Heart left ventricle (tissue), 16 donors: ENCODE data around the gene ZNF787. TPM values are rescaled to one million over a fixed set of nuclear protein-coding genes. Genes with fewer than 3 reads are reported as not detected.

Experiments used
- ATAC-seq, 4 donors: fragments of 200-7000 bp; cut with Tn5 transposase; one replicate each; pipeline ENCODE4 v1.9.1; 2020 to 2022; ENCODE audit warnings: moderate library complexity in 4 of 4, mild to moderate bottlenecking in 3 of 4, moderate number of reproducible peaks in 1 of 4
- DNase-seq, 5 donors: peaks; one replicate each; pipeline ENCODE4 v3.0.0-alpha.2; 2020
- H3K27ac ChIP-seq, 12 donors: fragments of 200-600 bp; sonication (generic) in 4 of 12; one replicate each; pipeline versions ENCODE4 v1.5.0 to v1.8.0; 2016 to 2022; ENCODE audit warnings: mild to moderate bottlenecking in 2 of 12
- H3K27me3 ChIP-seq, 9 donors: fragments of 200-600 bp; sonication (generic) in 2 of 9; one replicate each; pipeline versions ENCODE4 v1.5.1 to v1.8.0; 2016 to 2022; ENCODE audit warnings: mild to moderate bottlenecking in 3 of 9
- H3K36me3 ChIP-seq, 9 donors: fragments of 200-600 bp; sonication (generic) in 2 of 9; one replicate each; pipeline versions ENCODE4 v1.5.0 to v1.8.0; 2018 to 2022; ENCODE audit warnings: mild to moderate bottlenecking in 2 of 9
- H3K4me1 ChIP-seq, 12 donors: fragments of 200-600 bp; sonication (generic) in 4 of 12; one replicate each; pipeline versions ENCODE4 v1.5.0 to v1.8.0; 2016 to 2022; ENCODE audit warnings: mild to moderate bottlenecking in 3 of 12
- H3K4me3 ChIP-seq, 12 donors: fragments of 200-600 bp; sonication (generic) in 4 of 12; one replicate each; pipeline versions ENCODE4 v1.5.0 to v1.8.0; 2017 to 2022; ENCODE audit warnings: mild to moderate bottlenecking in 9 of 12, moderate library complexity in 4 of 12
- H3K9me3 ChIP-seq, 12 donors: fragments of 200-600 bp; sonication (generic) in 4 of 12; one replicate each; pipeline versions ENCODE4 v1.5.0 to v1.8.0; 2016 to 2022; ENCODE audit warnings: mild to moderate bottlenecking in 1 of 12
- POLR2A ChIP-seq, 2 donors: fragments of 450-650 bp; IDR thresholded peaks; one replicate each; pipeline ENCODE4 v1.6.1; 2017; ENCODE audit warnings: antibody characterized with exemption in 2 of 2, mild to moderate bottlenecking in 2 of 2, moderate library complexity in 2 of 2
- WGBS, 4 donors: extraction: QIAGEN DNeasy Blood & Tissue Kit in 2 of 4; methylation state at CpG; one replicate each; pipeline versions ENCODE4 v1.1.5 to v1.1.7; 2013 to 2018; 5-methylcytosine and 5-hydroxymethylcytosine counted together
- intact Hi-C, 10 donors: fragments of 100-400 bp; cut with DNase I; formaldehyde crosslinking; loops; one replicate each; pipeline versions ENCODE4 v1.11.1 to v1.14.2; 2022
- polyA plus RNA-seq, 2 donors: library from polyadenylated mRNA; stranded (reverse); fragments of 200-250 nt; gene quantifications; one replicate each; pipeline ENCODE4 v1.2.3, GENCODE V29; 2013
- total RNA-seq, 9 donors: library from RNA; depleted of rRNA in 2 of 9; stranded (reverse); fragments of >200 nt in 2 of 9; fragmentation: NEBNext Ultra II Directional in 3 of 9; extraction: Animal tissue kit (Norgen Biotek cat#: 25700) in 3 of 9; gene quantifications; one replicate each; pipeline versions ENCODE4 v1.1.0 to v1.2.4, GENCODE V29; 2016 to 2023
- TF ChIP-seq, protein P1 (sequence below), 12 donors: fragments of 200-600 bp; sonication (generic) in 4 of 12; IDR thresholded peaks; one replicate each; pipeline versions ENCODE4 v1.5.0 to v1.8.0; 2018 to 2022; ENCODE audit warnings: antibody characterized with exemption in 12 of 12, mild to moderate bottlenecking in 5 of 12
- donor health status: ischemic (EF 13 %, LVEDD 7.1; RV severe dilation, severe dysfunction).
- donor health status: healthy with polysubstance abuse.
- donor health status: DM: no; HTN: yes; CAD: no.
- donor health status: DM: no; HTN: no; CAD: no.
- donor health status: ischemic (EF 25% LVEDD 6.9; RV normal size, moderate dysfunction).
- donor health status: ischemic (EF 25% LVEDD 5.7; RV mildly dilated, moderate dysfunction).
- donor health status: healthy.
- donor health status: DM: yes; HTN: yes; CAD: no.
- donor health status: ischemic (EF 35%, LVEDD 5.7; RV mildly dilated, moderate dysfunction).
- donor health status: nonischemic (EF 11% LVEDD 7.7; RV severe dilation, severe dysfunction).
- donor health status: DM: yes; HTN: yes; CAD: no.
- donor health status: PGD.
- donor health status: ischemic (EF 29% LVEDD 5.4; RV normal size, mild dysfunction).
- donor health status: nonischemic (EF 23%, LVEDD 6.1; RV moderate dilation, normal function).

The ZNF787 gene
- total and polyA plus RNA-seq, 11 donors, result 11.6 to 40.8 (median 25.3) TPM

DNA sequence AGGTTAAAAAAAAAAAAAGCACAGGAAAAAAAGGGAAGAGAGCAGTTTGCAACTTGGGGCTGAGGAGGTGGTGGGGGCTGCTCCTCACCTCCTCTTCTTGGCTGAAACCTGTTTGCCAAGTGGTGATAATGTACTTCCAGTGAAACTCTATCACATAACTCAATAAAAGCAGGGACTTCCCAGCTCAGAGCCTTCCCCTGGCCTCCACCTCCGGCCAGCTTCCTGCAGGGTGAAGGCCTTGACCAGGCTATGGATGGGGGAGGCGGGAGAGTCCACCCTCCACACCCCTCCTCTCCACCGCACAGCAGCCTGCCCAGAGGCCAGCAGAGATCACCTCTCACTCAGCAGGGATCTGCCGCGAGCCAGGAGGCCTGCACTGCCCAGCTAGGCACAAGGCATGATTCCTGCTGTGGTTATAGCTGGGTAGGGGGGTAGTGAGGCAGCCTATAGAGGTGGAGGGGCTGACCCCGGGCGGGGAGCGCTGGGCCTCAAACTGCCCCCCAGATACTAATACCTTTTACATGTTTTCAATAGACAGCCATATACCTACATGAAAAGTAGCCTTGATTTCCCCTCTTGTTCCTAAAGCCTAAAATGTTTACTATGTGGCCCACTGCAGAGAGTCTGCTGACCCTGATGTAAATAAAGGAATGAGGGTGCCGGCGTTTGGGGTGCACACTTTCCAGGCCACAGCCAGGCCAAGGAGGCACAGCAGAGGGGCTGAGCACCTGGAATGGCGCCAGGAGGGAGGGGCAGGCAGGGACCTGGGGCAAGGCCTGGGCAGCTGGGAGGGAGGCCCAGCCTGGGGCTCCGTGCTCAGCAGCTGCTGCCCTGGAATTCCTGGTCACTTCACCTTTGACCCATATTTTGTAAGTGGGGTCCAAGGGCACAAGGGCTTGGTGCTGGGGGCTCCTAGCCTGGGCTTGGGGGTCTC, 10.3 kb downstream of the ZNF787 start:
- peaks cover 39 to 90% (median 74%) of the 10 kb centered on the region in 12 donors for H3K4me1 ChIP-seq
- peak overlapping the region in 1 of 12 donors; percentile 7 for H3K4me3 ChIP-seq
- no peaks in the 10 kb centered on the region for H3K27me3 ChIP-seq
- no peaks in the 10 kb centered on the region for H3K9me3 ChIP-seq
- WGBS, 4 donors, result 20 to 25% (median 21%) methylated on average over 10 to 12 of the region's 12 CpGs
- TF ChIP-seq, protein P1, sequence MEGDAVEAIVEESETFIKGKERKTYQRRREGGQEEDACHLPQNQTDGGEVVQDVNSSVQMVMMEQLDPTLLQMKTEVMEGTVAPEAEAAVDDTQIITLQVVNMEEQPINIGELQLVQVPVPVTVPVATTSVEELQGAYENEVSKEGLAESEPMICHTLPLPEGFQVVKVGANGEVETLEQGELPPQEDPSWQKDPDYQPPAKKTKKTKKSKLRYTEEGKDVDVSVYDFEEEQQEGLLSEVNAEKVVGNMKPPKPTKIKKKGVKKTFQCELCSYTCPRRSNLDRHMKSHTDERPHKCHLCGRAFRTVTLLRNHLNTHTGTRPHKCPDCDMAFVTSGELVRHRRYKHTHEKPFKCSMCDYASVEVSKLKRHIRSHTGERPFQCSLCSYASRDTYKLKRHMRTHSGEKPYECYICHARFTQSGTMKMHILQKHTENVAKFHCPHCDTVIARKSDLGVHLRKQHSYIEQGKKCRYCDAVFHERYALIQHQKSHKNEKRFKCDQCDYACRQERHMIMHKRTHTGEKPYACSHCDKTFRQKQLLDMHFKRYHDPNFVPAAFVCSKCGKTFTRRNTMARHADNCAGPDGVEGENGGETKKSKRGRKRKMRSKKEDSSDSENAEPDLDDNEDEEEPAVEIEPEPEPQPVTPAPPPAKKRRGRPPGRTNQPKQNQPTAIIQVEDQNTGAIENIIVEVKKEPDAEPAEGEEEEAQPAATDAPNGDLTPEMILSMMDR (IDR thresholded peaks at IDR 0.05), result no peak
- no peak for TF ChIP-seq POLR2A (IDR thresholded peaks at IDR 0.05)
- peak in 4 of 5 donors; percentile 57 to 80 (median 72) for DNase-seq
- intact Hi-C loops, result no loop called here
- peak overlapping the region; percentile 50 to 87 (median 75) for H3K27ac ChIP-seq
- ATAC-seq, result peak; percentile 75 to 89 (median 84)
- peaks cover 0 to 11% (median 0%) of the 10 kb centered on the region in 9 donors for H3K36me3 ChIP-seq

DNA sequence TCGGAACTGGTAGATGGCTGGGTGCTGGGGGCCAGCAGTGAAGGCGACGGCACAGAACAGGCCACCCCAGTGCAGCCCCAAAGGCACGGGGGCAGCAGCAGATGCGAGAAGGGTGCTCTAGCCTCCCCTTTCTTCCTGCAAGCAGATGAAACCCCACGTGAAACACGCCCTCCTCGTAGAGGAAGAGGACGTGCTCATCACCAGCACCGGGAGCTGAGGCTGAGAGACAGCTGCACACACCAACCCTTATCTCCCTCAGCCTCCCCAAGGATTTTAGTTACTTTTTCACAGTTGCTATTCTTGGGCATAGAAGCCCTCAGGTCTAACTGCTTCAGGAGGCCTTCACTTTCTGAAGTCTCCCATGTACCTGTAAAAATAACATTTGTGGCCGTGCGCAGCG, 11.9 kb downstream of the ZNF787 start:
- Histone ChIP-seq H3K27me3 (no peaks in the 10 kb centered on the region), H3K4me1 (peaks cover 36 to 91% (median 73%) of the 10 kb centered on the region in 12 donors), H3K4me3 (peak overlapping the region in 5 of 12 donors; percentile 4 to 33 (median 12)), H3K27ac (peak overlapping the region in 5 of 12 donors; percentile 39 to 84 (median 60)), H3K36me3 (peaks cover 0 to 11% (median 0%) of the 10 kb centered on the region in 9 donors), H3K9me3 (no peaks in the 10 kb centered on the region)
- DNase-seq (peak in 2 of 5 donors; percentile 23 to 34), ATAC-seq (no peak)
- 34 to 37% (median 36%) methylated on average over 12 to 13 of the region's 13 CpGs for WGBS, 4 donors
- intact Hi-C loops, result loop anchor here in 1 of 10 donors (5.0 kb wide), 1 partner anchor 33 kb away; the partner anchor contains the start of gene ZNF444
- TF ChIP-seq POLR2A (IDR thresholded peaks at IDR 0.05), result no peak
- TF ChIP-seq, protein P1 (IDR thresholded peaks at IDR 0.05), result no peak

DNA sequence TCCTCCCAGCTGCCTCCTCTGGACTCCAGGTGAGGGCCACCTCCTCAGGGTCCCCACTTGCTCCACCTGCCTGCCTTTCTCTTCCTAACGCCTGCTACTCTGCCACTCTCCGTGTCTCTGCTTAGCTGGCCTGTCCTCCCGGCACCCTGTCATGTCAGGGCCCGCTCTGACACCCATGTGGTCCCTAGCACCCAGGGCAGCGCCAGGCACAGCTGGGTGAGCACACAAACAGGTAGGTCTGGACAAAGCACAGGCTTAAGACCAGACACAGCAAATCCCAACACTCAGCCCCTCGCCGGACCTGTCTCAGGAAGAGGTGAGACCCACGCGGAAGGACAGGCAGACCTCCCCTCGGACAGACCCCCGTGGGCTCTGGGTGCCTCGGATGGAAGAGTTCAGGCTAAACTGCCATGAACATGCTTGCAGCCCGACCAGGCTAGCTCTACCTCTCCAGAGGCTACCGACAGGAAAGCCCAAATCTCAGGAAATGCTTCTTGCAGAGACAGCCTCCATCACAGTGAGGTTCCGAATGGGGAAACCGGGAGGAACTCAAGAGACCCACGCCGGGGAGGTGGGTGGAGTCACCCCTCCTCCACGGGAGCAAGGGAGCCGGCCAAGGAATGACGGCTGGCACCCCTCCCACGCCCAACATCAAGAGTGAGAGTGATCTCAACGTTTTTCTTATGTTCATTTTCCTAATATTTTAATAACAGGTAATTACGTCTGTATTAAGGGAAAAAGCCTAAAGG, 12.5 kb downstream of the ZNF787 start:
- intact Hi-C loops, result loop anchor here in 1 of 10 donors (5.0 kb wide), 1 partner anchor 34 kb away; the partner anchor contains the start of gene ZNF444
- peak in 1 of 4 donors; percentile 11 for ATAC-seq

More for the DNA sequence above, 12.5 kb downstream of the ZNF787 start:
- peaks cover 0 to 11% (median 0%) of the 10 kb centered on the region in 9 donors for H3K36me3 ChIP-seq
- peak overlapping the region in 8 of 12 donors; percentile 2 to 33 (median 12) for H3K4me3 ChIP-seq
- no peaks in the 10 kb centered on the region for H3K27me3 ChIP-seq
- peak overlapping the region in 6 of 12 donors; percentile 2 to 84 (median 58) for H3K27ac ChIP-seq
- H3K9me3 ChIP-seq, result no peaks in the 10 kb centered on the region
- DNase-seq, result peak in 2 of 5 donors; percentile 47 to 73
- WGBS, 4 donors, result 24 to 28% (median 25%) methylated on average over 19 to 24 of the region's 24 CpGs
- TF ChIP-seq, protein P1 (IDR thresholded peaks at IDR 0.05), result no peak
- no peak for TF ChIP-seq POLR2A (IDR thresholded peaks at IDR 0.05)
- peaks cover 36 to 85% (median 68%) of the 10 kb centered on the region in 12 donors for H3K4me1 ChIP-seq
